GM23338 (cell line): ENCODE measurements around the gene PPIF. TPM values are rescaled to one million over a fixed set of nuclear protein-coding genes. Genes with fewer than 3 reads are reported as not detected.

ENCODE experiments used
- ATAC-seq: fragments of 200-7000 bp; cut with Tn5 transposase; 3 replicates; pipeline ENCODE4 v1.9.1; 2020
- DNase-seq: peaks from one replicate; pipeline ENCODE4 v3.0.0-alpha.2; 2015; ENCODE audit warnings: low spot score
- H2AFZ ChIP-seq: fragments of 200-600 bp; sonication (generic); 2 replicates; pipeline ENCODE4 v1.8.0; 2016; ENCODE audit warnings: antibody characterized with exemption, mild to moderate bottlenecking, moderate library complexity
- H3F3A ChIP-seq: fragments of 200-600 bp; sonication (generic); replicated peaks from 2 replicates; pipeline ENCODE4 v1.8.0; 2017; ENCODE audit warnings: antibody characterized with exemption, mixed run types, low read depth
- H3K27ac ChIP-seq: fragments of 200-600 bp; sonication (generic); 2 replicates; pipeline ENCODE4 v1.6.1; 2016; ENCODE audit warnings: low read depth
- H3K27me3 ChIP-seq: fragments of 200-600 bp; sonication (generic); 2 replicates; pipeline ENCODE4 v1.8.0; 2016; ENCODE audit warnings: mild to moderate bottlenecking, mixed run types, moderate library complexity; ENCODE audit not compliant: insufficient read depth
- H3K36me3 ChIP-seq: fragments of 200-600 bp; sonication (generic); 2 replicates; pipeline ENCODE4 v1.8.0; 2016; ENCODE audit warnings: mild to moderate bottlenecking; ENCODE audit not compliant: insufficient read depth
- H3K4me1 ChIP-seq: fragments of 200-600 bp; sonication (generic); 2 replicates; pipeline ENCODE4 v1.8.0; 2016; ENCODE audit warnings: mild to moderate bottlenecking, moderate library complexity; ENCODE audit not compliant: insufficient read depth
- H3K4me2 ChIP-seq: fragments of 200-600 bp; sonication (generic); 2 replicates; pipeline ENCODE4 v1.7.1; 2017; ENCODE audit warnings: mixed run types
- H3K4me3 ChIP-seq: fragments of 200-600 bp; sonication (generic); 2 replicates; pipeline ENCODE4 v1.6.1; 2016; ENCODE audit warnings: mixed run types
- H3K79me2 ChIP-seq: fragments of 200-600 bp; sonication (generic); replicated peaks from 2 replicates; pipeline ENCODE4 v1.8.0; 2017; ENCODE audit warnings: mild to moderate bottlenecking; ENCODE audit not compliant: insufficient read depth
- H3K9me2 ChIP-seq: fragments of 200-600 bp; sonication (generic); 2 replicates; pipeline ENCODE4 v1.8.0; 2017; ENCODE audit not compliant: insufficient read depth
- H4K20me1 ChIP-seq: fragments of 200-600 bp; sonication (generic); replicated peaks from 2 replicates; pipeline ENCODE4 v1.8.0; 2017; ENCODE audit warnings: mild to moderate bottlenecking; ENCODE audit not compliant: insufficient read depth
- H3K27ac Mint-ChIP-seq: 2 replicates; pipeline ENCODE4 v1.8.0; 2020; ENCODE audit warnings: inconsistent platforms, mild to moderate bottlenecking, moderate library complexity, mixed read lengths
- H3K27me3 Mint-ChIP-seq: 3 replicates; pipeline ENCODE4 v1.8.0; 2022; ENCODE audit warnings: low read depth, mild to moderate bottlenecking, moderate library complexity, mixed read lengths, inconsistent platforms; ENCODE audit not compliant: insufficient read depth, poor library complexity
- H3K36me3 Mint-ChIP-seq: 3 replicates; pipeline ENCODE4 v1.8.0; 2021; ENCODE audit warnings: low read depth, mild to moderate bottlenecking, inconsistent platforms, moderate library complexity, mixed read lengths
- H3K4me1 Mint-ChIP-seq: 3 replicates; pipeline ENCODE4 v1.8.0; 2020; ENCODE audit warnings: mild to moderate bottlenecking, inconsistent platforms, mixed read lengths
- H3K4me3 Mint-ChIP-seq: 3 replicates; pipeline ENCODE4 v1.8.0; 2021; ENCODE audit warnings: moderate library complexity, mild to moderate bottlenecking, inconsistent platforms, mixed read lengths
- H3K9me3 Mint-ChIP-seq: 3 replicates; pipeline ENCODE4 v1.8.0; 2020; ENCODE audit warnings: moderate library complexity, mild to moderate bottlenecking, inconsistent platforms, mixed read lengths
- EZH2 ChIP-seq: fragments of 200-600 bp; sonication (generic); IDR thresholded peaks from one replicate; pipeline ENCODE4 v1.8.0; 2017; ENCODE audit warnings: antibody characterized with exemption, mild to moderate bottlenecking, low read depth; ENCODE audit not compliant: unreplicated experiment
- EZH2phosphoT487 ChIP-seq: fragments of 200-600 bp; sonication (generic); IDR thresholded peaks from one replicate; pipeline ENCODE4 v1.8.1; 2018; ENCODE audit warnings: antibody characterized with exemption; ENCODE audit not compliant: unreplicated experiment
- JUNB ChIP-seq: IDR thresholded peaks from one replicate; pipeline ENCODE4 v1.6.1; 2016; ENCODE audit warnings: antibody characterized with exemption; ENCODE audit not compliant: unreplicated experiment
- POLR2AphosphoS5 ChIP-seq: IDR thresholded peaks from 2 replicates; pipeline ENCODE4 v1.6.1; 2016; ENCODE audit warnings: antibody characterized with exemption, low read depth
- STAT1 ChIP-seq: IDR thresholded peaks from one replicate; pipeline ENCODE4 v1.6.1; 2016; ENCODE audit warnings: antibody characterized with exemption; ENCODE audit not compliant: unreplicated experiment
- ZNF114 ChIP-seq: fragments of 250-450 bp; sonication (Bioruptor Pico); IDR thresholded peaks from 2 replicates; pipeline ENCODE4 v1.5.0; 2020; ENCODE audit warnings: mild to moderate bottlenecking, moderate library complexity
- ZNF331 ChIP-seq: fragments of 250-450 bp; sonication (Bioruptor Pico); IDR thresholded peaks from 2 replicates; pipeline ENCODE4 v1.5.0; 2020; ENCODE audit warnings: low read depth, mild to moderate bottlenecking, moderate library complexity
- polyA plus RNA-seq: library from polyadenylated mRNA; unstranded; fragments of >200 nt; fragmentation: Nextera tagmentation; extraction: Ambion mirVana; gene quantifications from 2 replicates; pipeline ENCODE4 v1.2.1, GENCODE V29; 2016
- total RNA-seq: library from RNA; depleted of rRNA; stranded (reverse); fragments of >200 nt; shearing (Covaris generic); gene quantifications from 2 replicates; pipeline ENCODE4 v1.2.3, GENCODE V29; 2014
- TF ChIP-seq, protein P1 (sequence below): fragments of 250-450 bp; sonication (Bioruptor Pico); IDR thresholded peaks from 2 replicates; pipeline ENCODE4 v1.5.0; 2020; ENCODE audit warnings: mild to moderate bottlenecking, moderate library complexity
- TF ChIP-seq, protein P2 (sequence below), 2 experiments: fragments of 200-600 bp in 1 of 2; sonication (generic) in 1 of 2; conservative IDR thresholded peaks; 2 replicates each; pipeline versions ENCODE4 v1.5.1 to v1.6.1; 2016 to 2017; ENCODE audit warnings: antibody characterized with exemption in 2 of 2, low read depth in 2 of 2, mild to moderate bottlenecking in 2 of 2, moderate library complexity in 1 of 2
- TF ChIP-seq, protein P3 (sequence below): IDR thresholded peaks from one replicate; pipeline ENCODE4 v1.6.1; 2018; ENCODE audit warnings: antibody characterized with exemption; ENCODE audit not compliant: unreplicated experiment

PPIF gene
- total and polyA plus RNA-seq, 2 experiments from 2014 or later: 32.1 to 43.6 TPM

DNA sequence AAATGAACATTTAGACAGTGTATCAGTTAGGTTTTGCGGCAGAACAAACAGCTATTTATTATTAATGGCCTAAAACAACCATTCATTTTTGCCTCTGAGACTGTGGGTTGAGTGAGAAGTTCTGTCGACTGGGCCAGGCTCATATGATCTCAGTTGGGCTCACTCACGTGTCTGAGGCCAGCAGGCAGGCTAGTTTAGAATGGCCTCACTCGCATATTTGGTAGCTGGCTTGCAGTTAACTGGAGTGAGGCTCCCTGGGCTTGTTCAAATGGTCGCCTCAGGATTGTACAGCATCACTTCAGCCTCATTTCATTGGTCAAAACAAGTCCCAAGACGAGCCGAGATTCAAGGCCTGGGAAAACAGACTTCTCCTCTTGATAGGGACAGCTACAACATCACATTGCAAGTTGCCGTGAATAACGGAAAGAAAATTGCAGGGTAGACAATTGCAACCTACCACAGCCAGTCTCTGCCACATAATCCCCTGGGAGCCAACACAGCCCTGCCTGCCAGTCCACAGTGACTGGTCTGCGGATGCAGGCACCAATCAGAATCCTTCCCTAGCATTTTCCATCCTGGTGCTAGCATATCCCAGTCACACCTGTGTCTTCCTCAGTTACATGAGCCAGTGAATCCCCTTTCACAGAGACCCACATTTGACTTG lies 23.1 kb upstream of the PPIF start:
- Histone ChIP-seq H3K4me3 (no peak overlapping the region), H3F3A (no peaks in the 10 kb centered on the region), H3K27me3 (no peaks in the 10 kb centered on the region), H3K9me2 (no peaks in the 10 kb centered on the region), H2AFZ (no peak overlapping the region), H4K20me1 (no peaks in the 10 kb centered on the region), H3K36me3 (no peaks in the 10 kb centered on the region), H3K4me1 (no peaks in the 10 kb centered on the region), H3K79me2 (no peaks in the 10 kb centered on the region), H3K4me2 (no peak overlapping the region), H3K27ac (no peak overlapping the region)
- no peak for DNase-seq
- H3K36me3 Mint-ChIP-seq: peaks cover 5% of the 10 kb centered on the region; the same call in 1 of the 3 replicates
- no peak overlapping the region for H3K27ac Mint-ChIP-seq
- H3K4me3 Mint-ChIP-seq: no peak overlapping the region
- no peak for ATAC-seq
- TF ChIP-seq EZH2: no peak
- no peak for TF ChIP-seq STAT1
- TF ChIP-seq JUNB: no peak
- no peak for TF ChIP-seq POLR2AphosphoS5
- TF ChIP-seq, protein P1, sequence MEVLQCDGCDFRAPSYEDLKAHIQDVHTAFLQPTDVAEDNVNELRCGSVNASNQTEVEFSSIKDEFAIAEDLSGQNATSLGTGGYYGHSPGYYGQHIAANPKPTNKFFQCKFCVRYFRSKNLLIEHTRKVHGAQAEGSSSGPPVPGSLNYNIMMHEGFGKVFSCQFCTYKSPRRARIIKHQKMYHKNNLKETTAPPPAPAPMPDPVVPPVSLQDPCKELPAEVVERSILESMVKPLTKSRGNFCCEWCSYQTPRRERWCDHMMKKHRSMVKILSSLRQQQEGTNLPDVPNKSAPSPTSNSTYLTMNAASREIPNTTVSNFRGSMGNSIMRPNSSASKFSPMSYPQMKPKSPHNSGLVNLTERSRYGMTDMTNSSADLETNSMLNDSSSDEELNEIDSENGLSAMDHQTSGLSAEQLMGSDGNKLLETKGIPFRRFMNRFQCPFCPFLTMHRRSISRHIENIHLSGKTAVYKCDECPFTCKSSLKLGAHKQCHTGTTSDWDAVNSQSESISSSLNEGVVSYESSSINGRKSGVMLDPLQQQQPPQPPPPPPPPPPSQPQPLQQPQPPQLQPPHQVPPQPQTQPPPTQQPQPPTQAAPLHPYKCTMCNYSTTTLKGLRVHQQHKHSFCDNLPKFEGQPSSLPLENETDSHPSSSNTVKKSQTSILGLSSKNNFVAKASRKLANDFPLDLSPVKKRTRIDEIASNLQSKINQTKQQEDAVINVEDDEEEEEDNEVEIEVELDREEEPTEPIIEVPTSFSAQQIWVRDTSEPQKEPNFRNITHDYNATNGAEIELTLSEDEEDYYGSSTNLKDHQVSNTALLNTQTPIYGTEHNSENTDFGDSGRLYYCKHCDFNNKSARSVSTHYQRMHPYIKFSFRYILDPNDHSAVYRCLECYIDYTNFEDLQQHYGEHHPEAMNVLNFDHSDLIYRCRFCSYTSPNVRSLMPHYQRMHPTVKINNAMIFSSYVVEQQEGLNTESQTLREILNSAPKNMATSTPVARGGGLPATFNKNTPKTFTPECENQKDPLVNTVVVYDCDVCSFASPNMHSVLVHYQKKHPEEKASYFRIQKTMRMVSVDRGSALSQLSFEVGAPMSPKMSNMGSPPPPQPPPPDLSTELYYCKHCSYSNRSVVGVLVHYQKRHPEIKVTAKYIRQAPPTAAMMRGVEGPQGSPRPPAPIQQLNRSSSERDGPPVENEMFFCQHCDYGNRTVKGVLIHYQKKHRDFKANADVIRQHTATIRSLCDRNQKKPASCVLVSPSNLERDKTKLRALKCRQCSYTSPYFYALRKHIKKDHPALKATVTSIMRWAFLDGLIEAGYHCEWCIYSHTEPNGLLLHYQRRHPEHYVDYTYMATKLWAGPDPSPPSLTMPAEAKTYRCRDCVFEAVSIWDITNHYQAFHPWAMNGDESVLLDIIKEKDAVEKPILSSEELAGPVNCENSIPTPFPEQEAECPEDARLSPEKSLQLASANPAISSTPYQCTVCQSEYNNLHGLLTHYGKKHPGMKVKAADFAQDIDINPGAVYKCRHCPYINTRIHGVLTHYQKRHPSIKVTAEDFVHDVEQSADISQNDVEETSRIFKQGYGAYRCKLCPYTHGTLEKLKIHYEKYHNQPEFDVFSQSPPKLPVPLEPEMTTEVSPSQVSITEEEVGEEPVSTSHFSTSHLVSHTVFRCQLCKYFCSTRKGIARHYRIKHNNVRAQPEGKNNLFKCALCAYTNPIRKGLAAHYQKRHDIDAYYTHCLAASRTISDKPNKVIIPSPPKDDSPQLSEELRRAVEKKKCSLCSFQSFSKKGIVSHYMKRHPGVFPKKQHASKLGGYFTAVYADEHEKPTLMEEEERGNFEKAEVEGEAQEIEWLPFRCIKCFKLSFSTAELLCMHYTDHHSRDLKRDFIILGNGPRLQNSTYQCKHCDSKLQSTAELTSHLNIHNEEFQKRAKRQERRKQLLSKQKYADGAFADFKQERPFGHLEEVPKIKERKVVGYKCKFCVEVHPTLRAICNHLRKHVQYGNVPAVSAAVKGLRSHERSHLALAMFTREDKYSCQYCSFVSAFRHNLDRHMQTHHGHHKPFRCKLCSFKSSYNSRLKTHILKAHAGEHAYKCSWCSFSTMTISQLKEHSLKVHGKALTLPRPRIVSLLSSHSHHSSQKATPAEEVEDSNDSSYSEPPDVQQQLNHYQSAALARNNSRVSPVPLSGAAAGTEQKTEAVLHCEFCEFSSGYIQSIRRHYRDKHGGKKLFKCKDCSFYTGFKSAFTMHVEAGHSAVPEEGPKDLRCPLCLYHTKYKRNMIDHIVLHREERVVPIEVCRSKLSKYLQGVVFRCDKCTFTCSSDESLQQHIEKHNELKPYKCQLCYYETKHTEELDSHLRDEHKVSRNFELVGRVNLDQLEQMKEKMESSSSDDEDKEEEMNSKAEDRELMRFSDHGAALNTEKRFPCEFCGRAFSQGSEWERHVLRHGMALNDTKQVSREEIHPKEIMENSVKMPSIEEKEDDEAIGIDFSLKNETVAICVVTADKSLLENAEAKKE: no peak
- TF ChIP-seq, protein P2, sequence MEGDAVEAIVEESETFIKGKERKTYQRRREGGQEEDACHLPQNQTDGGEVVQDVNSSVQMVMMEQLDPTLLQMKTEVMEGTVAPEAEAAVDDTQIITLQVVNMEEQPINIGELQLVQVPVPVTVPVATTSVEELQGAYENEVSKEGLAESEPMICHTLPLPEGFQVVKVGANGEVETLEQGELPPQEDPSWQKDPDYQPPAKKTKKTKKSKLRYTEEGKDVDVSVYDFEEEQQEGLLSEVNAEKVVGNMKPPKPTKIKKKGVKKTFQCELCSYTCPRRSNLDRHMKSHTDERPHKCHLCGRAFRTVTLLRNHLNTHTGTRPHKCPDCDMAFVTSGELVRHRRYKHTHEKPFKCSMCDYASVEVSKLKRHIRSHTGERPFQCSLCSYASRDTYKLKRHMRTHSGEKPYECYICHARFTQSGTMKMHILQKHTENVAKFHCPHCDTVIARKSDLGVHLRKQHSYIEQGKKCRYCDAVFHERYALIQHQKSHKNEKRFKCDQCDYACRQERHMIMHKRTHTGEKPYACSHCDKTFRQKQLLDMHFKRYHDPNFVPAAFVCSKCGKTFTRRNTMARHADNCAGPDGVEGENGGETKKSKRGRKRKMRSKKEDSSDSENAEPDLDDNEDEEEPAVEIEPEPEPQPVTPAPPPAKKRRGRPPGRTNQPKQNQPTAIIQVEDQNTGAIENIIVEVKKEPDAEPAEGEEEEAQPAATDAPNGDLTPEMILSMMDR (conservative IDR thresholded peaks at IDR 0.05; ENCODE audit: low read depth in 2 of 2): no peak
- TF ChIP-seq ZNF114: no peak
- TF ChIP-seq EZH2phosphoT487: no peak
- TF ChIP-seq ZNF331 (CRISPR knock-in tag): no peak
- TF ChIP-seq, protein P3, sequence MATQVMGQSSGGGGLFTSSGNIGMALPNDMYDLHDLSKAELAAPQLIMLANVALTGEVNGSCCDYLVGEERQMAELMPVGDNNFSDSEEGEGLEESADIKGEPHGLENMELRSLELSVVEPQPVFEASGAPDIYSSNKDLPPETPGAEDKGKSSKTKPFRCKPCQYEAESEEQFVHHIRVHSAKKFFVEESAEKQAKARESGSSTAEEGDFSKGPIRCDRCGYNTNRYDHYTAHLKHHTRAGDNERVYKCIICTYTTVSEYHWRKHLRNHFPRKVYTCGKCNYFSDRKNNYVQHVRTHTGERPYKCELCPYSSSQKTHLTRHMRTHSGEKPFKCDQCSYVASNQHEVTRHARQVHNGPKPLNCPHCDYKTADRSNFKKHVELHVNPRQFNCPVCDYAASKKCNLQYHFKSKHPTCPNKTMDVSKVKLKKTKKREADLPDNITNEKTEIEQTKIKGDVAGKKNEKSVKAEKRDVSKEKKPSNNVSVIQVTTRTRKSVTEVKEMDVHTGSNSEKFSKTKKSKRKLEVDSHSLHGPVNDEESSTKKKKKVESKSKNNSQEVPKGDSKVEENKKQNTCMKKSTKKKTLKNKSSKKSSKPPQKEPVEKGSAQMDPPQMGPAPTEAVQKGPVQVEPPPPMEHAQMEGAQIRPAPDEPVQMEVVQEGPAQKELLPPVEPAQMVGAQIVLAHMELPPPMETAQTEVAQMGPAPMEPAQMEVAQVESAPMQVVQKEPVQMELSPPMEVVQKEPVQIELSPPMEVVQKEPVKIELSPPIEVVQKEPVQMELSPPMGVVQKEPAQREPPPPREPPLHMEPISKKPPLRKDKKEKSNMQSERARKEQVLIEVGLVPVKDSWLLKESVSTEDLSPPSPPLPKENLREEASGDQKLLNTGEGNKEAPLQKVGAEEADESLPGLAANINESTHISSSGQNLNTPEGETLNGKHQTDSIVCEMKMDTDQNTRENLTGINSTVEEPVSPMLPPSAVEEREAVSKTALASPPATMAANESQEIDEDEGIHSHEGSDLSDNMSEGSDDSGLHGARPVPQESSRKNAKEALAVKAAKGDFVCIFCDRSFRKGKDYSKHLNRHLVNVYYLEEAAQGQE: no peak
- no peaks in the 10 kb centered on the region for H3K9me3 Mint-ChIP-seq
- no peaks in the 10 kb centered on the region for H3K4me1 Mint-ChIP-seq
- H3K27me3 Mint-ChIP-seq: peaks cover 7% of the 10 kb centered on the region
